K562 (cell line): ENCODE data around the gene TDRD12. TPM values are rescaled to one million over a fixed set of nuclear protein-coding genes. Genes with fewer than 3 reads are reported as not detected.

ENCODE experiments used
- ATAC-seq: fragments of 200-7000 bp; cut with Tn5 transposase; 3 replicates; pipeline ENCODE4 v1.9.1; 2020; ENCODE audit warnings: moderate library complexity
- BruUV-seq: library from RNA; stranded (reverse); fragments of 400-500 nt; replicated peaks from 2 replicates; lab custom pipeline; 2021; lab: Mats Ljungman, UMichigan
- CTCF ChIA-PET: fragments of 300-600 bp; formaldehyde crosslinking; extraction: SDS; loops from one replicate; lab custom pipeline; 2021; ENCODE audit warnings: low intra/inter-chr PET ratio; lab: Yijun Ruan, JAX
- POLR2A ChIA-PET: fragments of 300-600, 350-650 bp; sonication (Branson Sonifier 250); formaldehyde crosslinking; extraction: SDS; loops from one replicate; lab custom pipeline; 2021; ENCODE audit warnings: antibody characterized with exemption, inconsistent platforms; lab: Yijun Ruan, JAX
- DNase-seq, 4 experiments: peaks; one replicate each; pipeline versions ENCODE4 v3.0.0 to v3.0.0-alpha.2; 2011 to 2018; ENCODE audit warnings: low spot score in 3 of 4, mixed read lengths in 3 of 4; ENCODE audit errors: extremely low read depth in 1 of 4
- FAIRE-seq: peaks from 2 replicates; lab custom pipeline; 2011; peaks lifted over from hg19 to GRCh38; lab: Jason Lieb, UNC
- H2AFZ ChIP-seq: 2 replicates; pipeline ENCODE4 v1.6.0; 2011; ENCODE audit warnings: low read depth, low read length, control low read depth, inconsistent platforms
- H3K27ac ChIP-seq: fragments of 200-600 bp; 3 replicates; pipeline ENCODE4 v1.8.0; 2011; ENCODE audit warnings: low read depth, mild to moderate bottlenecking, control low read depth, inconsistent platforms, low read length, moderate library complexity, mixed read lengths; ENCODE audit errors: extremely low read depth
- H3K27me3 ChIP-seq, 2 experiments: fragments of 300-600 bp in 1 of 2; 2 replicates in 1 of 2; 3 replicates in 1 of 2; pipeline versions ENCODE4 v1.6.0 to v1.8.0; 2011; ENCODE audit warnings: inconsistent platforms in 2 of 2, low read length in 2 of 2, mild to moderate bottlenecking in 1 of 2, mixed read lengths in 1 of 2, moderate library complexity in 1 of 2; ENCODE audit not compliant: control insufficient read depth in 2 of 2, insufficient read depth in 2 of 2
- H3K36me3 ChIP-seq: fragments of 300-600 bp; 3 replicates; pipeline ENCODE4 v1.8.0; 2011; ENCODE audit warnings: mild to moderate bottlenecking, low read length, inconsistent platforms; ENCODE audit not compliant: control insufficient read depth, insufficient read depth
- H3K4me1 ChIP-seq, 2 experiments: fragments of 200-600 bp in 1 of 2; replicated peaks in 1 of 2; 2 replicates in 1 of 2; 3 replicates in 1 of 2; pipeline versions ENCODE4 v1.5.1 to v1.8.0; 2011; ENCODE audit warnings: inconsistent platforms in 2 of 2, low read length in 2 of 2, mild to moderate bottlenecking in 1 of 2, mixed read lengths in 1 of 2, moderate library complexity in 1 of 2; ENCODE audit not compliant: control insufficient read depth in 2 of 2, insufficient read depth in 2 of 2
- H3K4me2 ChIP-seq: 2 replicates; pipeline ENCODE4 v1.6.1; 2011; ENCODE audit warnings: low read length, control low read depth, inconsistent platforms, mixed read lengths; ENCODE audit not compliant: insufficient read depth
- H3K4me3 ChIP-seq: fragments of 200-600 bp; sonication (generic), shearing (Covaris generic); 2 replicates; pipeline ENCODE4 v1.5.1; 2016; ENCODE audit warnings: control low read depth, inconsistent platforms
- H3K79me2 ChIP-seq: fragments of 200-600 bp; 3 replicates; pipeline ENCODE4 v1.8.0; 2011; ENCODE audit warnings: low read length, inconsistent platforms; ENCODE audit not compliant: control insufficient read depth, insufficient read depth
- H3K9ac ChIP-seq, 2 experiments: 2 replicates each; pipeline versions ENCODE4 v1.6.0 to v1.6.1; 2011; ENCODE audit warnings: low read depth in 2 of 2, low read length in 2 of 2, control low read depth in 1 of 2, inconsistent platforms in 1 of 2, mild to moderate bottlenecking in 1 of 2, mixed read lengths in 1 of 2; ENCODE audit not compliant: insufficient read depth in 1 of 2
- H3K9me1 ChIP-seq: one replicate; pipeline ENCODE4 v1.6.0; 2011; ENCODE audit warnings: inconsistent platforms, mild to moderate bottlenecking, low read length, moderate library complexity; ENCODE audit not compliant: control insufficient read depth, insufficient read depth
- H3K9me3 ChIP-seq: replicated peaks from 2 replicates; pipeline ENCODE4 v1.5.1; 2011; ENCODE audit warnings: low read depth, low read length, inconsistent platforms; ENCODE audit not compliant: control insufficient read depth, insufficient read depth
- H4K20me1 ChIP-seq: replicated peaks from 2 replicates; pipeline ENCODE4 v1.6.1; 2011; ENCODE audit warnings: low read length, inconsistent platforms, mixed read lengths; ENCODE audit not compliant: control insufficient read depth, insufficient read depth
- GATA2 ChIP-seq: sonication (generic); formaldehyde crosslinking; IDR thresholded peaks from 2 replicates; pipeline ENCODE4 v1.4.0; 2020; ENCODE audit warnings: mild to moderate bottlenecking, missing genetic modification reagents
- NEUROD1 ChIP-seq: fragments of 150-350 bp; IDR thresholded peaks from 2 replicates; pipeline ENCODE4 v1.6.1; 2014; ENCODE audit warnings: borderline replicate concordance, low read length, low read depth; ENCODE audit not compliant: partially characterized antibody
- NRF1 ChIP-seq, 2 experiments: fragments of 450-650 bp; IDR thresholded peaks in 1 of 2; conservative IDR thresholded peaks in 1 of 2; 2 replicates each; pipeline ENCODE4 v1.6.1; 2014; ENCODE audit warnings: mild to moderate bottlenecking in 2 of 2
- PHF21A ChIP-seq: fragments of 450-650 bp; IDR thresholded peaks from 2 replicates; pipeline ENCODE4 v1.6.1; 2017; ENCODE audit warnings: low read depth, borderline replicate concordance
- PML ChIP-seq: IDR thresholded peaks from 2 replicates; pipeline ENCODE4 v1.6.1; 2012; ENCODE audit warnings: low read length, inconsistent platforms
- POU5F1 ChIP-seq: fragments of 150-350 bp; IDR thresholded peaks from 2 replicates; pipeline ENCODE4 v1.6.1; 2014; ENCODE audit warnings: borderline replicate concordance, low read length, low read depth, mild to moderate bottlenecking; ENCODE audit not compliant: partially characterized antibody
- SAFB ChIP-seq: fragments of 200-400 bp; formaldehyde crosslinking; IDR thresholded peaks from 2 replicates; pipeline ENCODE4 v1.6.1; 2017; ENCODE audit warnings: low read depth, low read length, borderline replicate concordance
- SIN3B ChIP-seq: fragments of 450-650 bp; IDR thresholded peaks from 2 replicates; pipeline ENCODE4 v1.6.1; 2017; ENCODE audit warnings: low read depth, mild to moderate bottlenecking, moderate library complexity
- ZNF444 ChIP-seq: fragments of 250-450 bp; sonication (Bioruptor Pico); IDR thresholded peaks from 2 replicates; pipeline ENCODE4 v1.4.0; 2020; ENCODE audit warnings: mild to moderate bottlenecking, moderate library complexity
- WGBS: fragments of 100-300 bp; shearing (Covaris generic); methylation state at CpG from one replicate; pipeline ENCODE4 v1.1.6; 2016; ENCODE audit warnings: low coverage, mixed read lengths; ENCODE audit not compliant: insufficient coverage; ENCODE audit errors: missing lambda C conversion rate; 5-methylcytosine and 5-hydroxymethylcytosine counted together
- in situ Hi-C: fragments of 300-500 bp; cut with MboI; formaldehyde crosslinking; loops from 4 replicates; pipeline ENCODE4 v1.15.0; 2018; ENCODE audit warnings: inconsistent platforms, mixed read lengths
- intact Hi-C: fragments of 100-400 bp; cut with micrococcal nuclease; formaldehyde crosslinking; loops from 2 replicates; pipeline ENCODE4 v1.14.2; 2022
- polyA plus RNA-seq, 8 experiments: library from polyadenylated mRNA; depleted of rRNA in 4 of 8; stranded (reverse) in 5 of 8; unstranded in 3 of 8; fragments of >200 nt; fragmentation: Nextera tagmentation in 2 of 8; fragmentation: Illumina TruSeq in 1 of 8; extraction: Ambion mirVana in 2 of 8; extraction: Trizol in 1 of 8; gene quantifications; 2 replicates each; pipeline versions ENCODE4 v1.2.1 to v1.2.3, GENCODE V29; 2011 to 2014; ENCODE audit warnings: inconsistent platforms in 1 of 8, missing spikeins in 1 of 8
- total RNA-seq, 7 experiments: library from RNA; depleted of rRNA in 6 of 7; stranded (reverse); fragments of >200 nt in 6 of 7; fragmentation: Illumina TruSeq in 2 of 7; extraction: Trizol in 2 of 7; gene quantifications; 2 replicates each; pipeline versions ENCODE4 v1.2.1 to v1.2.3, GENCODE V29; 2011 to 2021; ENCODE audit warnings: low replicate concordance in 1 of 7
- TF ChIP-seq, protein P1 (sequence below): fragments of 450-650 bp; IDR thresholded peaks from 2 replicates; pipeline ENCODE4 v1.6.1; 2017; ENCODE audit warnings: antibody characterized with exemption, mild to moderate bottlenecking
- TF ChIP-seq, protein P2 (sequence below): IDR thresholded peaks from 2 replicates; pipeline ENCODE4 v1.6.1; 2014; ENCODE audit warnings: antibody characterized with exemption
- TF ChIP-seq, protein P3 (sequence below): fragments of 450-650 bp; IDR thresholded peaks from 2 replicates; pipeline ENCODE4 v1.6.1; 2016; ENCODE audit warnings: low read depth, mild to moderate bottlenecking, moderate library complexity
- TF ChIP-seq, protein P4 (sequence below): IDR thresholded peaks from 3 replicates; pipeline ENCODE4 v1.6.1; 2011; ENCODE audit warnings: borderline replicate concordance, mild to moderate bottlenecking; ENCODE audit not compliant: insufficient read length, insufficient read depth

TDRD12 gene
- total and polyA plus RNA-seq, 9 of the 15 experiments (the other 6 are each of a cell fraction or from before 2014, with no cell fraction given) = 0.03 TPM; not detected in 8

- TF ChIP-seq, protein P1, sequence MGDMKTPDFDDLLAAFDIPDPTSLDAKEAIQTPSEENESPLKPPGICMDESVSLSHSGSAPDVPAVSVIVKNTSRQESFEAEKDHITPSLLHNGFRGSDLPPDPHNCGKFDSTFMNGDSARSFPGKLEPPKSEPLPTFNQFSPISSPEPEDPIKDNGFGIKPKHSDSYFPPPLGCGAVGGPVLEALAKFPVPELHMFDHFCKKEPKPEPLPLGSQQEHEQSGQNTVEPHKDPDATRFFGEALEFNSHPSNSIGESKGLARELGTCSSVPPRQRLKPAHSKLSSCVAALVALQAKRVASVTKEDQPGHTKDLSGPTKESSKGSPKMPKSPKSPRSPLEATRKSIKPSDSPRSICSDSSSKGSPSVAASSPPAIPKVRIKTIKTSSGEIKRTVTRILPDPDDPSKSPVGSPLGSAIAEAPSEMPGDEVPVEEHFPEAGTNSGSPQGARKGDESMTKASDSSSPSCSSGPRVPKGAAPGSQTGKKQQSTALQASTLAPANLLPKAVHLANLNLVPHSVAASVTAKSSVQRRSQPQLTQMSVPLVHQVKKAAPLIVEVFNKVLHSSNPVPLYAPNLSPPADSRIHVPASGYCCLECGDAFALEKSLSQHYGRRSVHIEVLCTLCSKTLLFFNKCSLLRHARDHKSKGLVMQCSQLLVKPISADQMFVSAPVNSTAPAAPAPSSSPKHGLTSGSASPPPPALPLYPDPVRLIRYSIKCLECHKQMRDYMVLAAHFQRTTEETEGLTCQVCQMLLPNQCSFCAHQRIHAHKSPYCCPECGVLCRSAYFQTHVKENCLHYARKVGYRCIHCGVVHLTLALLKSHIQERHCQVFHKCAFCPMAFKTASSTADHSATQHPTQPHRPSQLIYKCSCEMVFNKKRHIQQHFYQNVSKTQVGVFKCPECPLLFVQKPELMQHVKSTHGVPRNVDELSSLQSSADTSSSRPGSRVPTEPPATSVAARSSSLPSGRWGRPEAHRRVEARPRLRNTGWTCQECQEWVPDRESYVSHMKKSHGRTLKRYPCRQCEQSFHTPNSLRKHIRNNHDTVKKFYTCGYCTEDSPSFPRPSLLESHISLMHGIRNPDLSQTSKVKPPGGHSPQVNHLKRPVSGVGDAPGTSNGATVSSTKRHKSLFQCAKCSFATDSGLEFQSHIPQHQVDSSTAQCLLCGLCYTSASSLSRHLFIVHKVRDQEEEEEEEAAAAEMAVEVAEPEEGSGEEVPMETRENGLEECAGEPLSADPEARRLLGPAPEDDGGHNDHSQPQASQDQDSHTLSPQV = no peak
- TF ChIP-seq, protein P2, sequence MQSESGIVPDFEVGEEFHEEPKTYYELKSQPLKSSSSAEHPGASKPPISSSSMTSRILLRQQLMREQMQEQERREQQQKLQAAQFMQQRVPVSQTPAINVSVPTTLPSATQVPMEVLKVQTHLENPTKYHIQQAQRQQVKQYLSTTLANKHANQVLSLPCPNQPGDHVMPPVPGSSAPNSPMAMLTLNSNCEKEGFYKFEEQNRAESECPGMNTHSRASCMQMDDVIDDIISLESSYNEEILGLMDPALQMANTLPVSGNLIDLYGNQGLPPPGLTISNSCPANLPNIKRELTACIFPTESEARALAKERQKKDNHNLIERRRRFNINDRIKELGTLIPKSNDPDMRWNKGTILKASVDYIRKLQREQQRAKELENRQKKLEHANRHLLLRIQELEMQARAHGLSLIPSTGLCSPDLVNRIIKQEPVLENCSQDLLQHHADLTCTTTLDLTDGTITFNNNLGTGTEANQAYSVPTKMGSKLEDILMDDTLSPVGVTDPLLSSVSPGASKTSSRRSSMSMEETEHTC = no peak
These were observed 144.9 kb downstream of the TDRD12 start (continued) for GRCh38 chr19:32864318-32865007.

- Histone ChIP-seq H3K9me3 (no peaks in the 10 kb centered on the region), H3K4me3 (no peak overlapping the region), H3K9ac (no peak overlapping the region), H3K4me1 (peaks cover 0 to 13% of the 10 kb centered on the region in 2 experiments; a peak in 1 of 5 replicates), H3K27ac (no peak overlapping the region), H4K20me1 (0 out of 2 replicates have a peak, but pooled peaks cover 3% of the 10 kb centered on the region), H3K4me2 (no peak overlapping the region), H3K36me3 (no peaks in the 10 kb centered on the region), H2AFZ (no peak overlapping the region), H3K9me1 (no peaks in the 10 kb centered on the region), H3K79me2 (no peaks in the 10 kb centered on the region), H3K27me3 (peaks cover 26 to 53% of the 10 kb centered on the region in 2 experiments)
- intact Hi-C loops (no loop called here), in situ Hi-C loops (no loop called here)
- DNase-seq (no peak), FAIRE-seq (no peak), ATAC-seq (no peak)
- no TSS peak for BruUV-seq
- POLR2A ChIA-PET = no interaction called here
- WGBS = under 1% methylated on average over 6 of the region's 6 CpGs
- CTCF ChIA-PET = no interaction called here
- TF ChIP-seq, protein P3, sequence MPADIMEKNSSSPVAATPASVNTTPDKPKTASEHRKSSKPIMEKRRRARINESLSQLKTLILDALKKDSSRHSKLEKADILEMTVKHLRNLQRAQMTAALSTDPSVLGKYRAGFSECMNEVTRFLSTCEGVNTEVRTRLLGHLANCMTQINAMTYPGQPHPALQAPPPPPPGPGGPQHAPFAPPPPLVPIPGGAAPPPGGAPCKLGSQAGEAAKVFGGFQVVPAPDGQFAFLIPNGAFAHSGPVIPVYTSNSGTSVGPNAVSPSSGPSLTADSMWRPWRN = no peak
- TF ChIP-seq SAFB (no peak), NEUROD1 (no peak), NRF1 (conservative IDR thresholded peaks at IDR 0.05 in 1 of 2, IDR thresholded peaks at IDR 0.05 in 1 of 2) (no peak), PML (no peak), PHF21A (no peak), SIN3B (no peak), GATA2 (CRISPR knock-in tag) (no peak), POU5F1 (no peak), ZNF444 (CRISPR knock-in tag) (no peak)
- TF ChIP-seq, protein P4, sequence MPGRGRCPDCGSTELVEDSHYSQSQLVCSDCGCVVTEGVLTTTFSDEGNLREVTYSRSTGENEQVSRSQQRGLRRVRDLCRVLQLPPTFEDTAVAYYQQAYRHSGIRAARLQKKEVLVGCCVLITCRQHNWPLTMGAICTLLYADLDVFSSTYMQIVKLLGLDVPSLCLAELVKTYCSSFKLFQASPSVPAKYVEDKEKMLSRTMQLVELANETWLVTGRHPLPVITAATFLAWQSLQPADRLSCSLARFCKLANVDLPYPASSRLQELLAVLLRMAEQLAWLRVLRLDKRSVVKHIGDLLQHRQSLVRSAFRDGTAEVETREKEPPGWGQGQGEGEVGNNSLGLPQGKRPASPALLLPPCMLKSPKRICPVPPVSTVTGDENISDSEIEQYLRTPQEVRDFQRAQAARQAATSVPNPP = no peak
These were observed 145.8 kb downstream of the TDRD12 start for GRCh38 chr19:32865326-32865725.
